ENCODE results near the gene SPATA9.

The SPATA9 gene, protein sequence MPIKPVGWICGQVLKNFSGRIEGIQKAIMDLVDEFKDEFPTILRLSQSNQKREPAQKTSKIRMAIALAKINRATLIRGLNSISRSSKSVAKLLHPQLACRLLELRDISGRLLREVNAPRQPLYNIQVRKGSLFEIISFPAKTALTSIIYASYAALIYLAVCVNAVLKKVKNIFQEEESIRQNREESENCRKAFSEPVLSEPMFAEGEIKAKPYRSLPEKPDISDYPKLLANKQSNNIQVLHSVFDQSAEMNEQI

DNA sequence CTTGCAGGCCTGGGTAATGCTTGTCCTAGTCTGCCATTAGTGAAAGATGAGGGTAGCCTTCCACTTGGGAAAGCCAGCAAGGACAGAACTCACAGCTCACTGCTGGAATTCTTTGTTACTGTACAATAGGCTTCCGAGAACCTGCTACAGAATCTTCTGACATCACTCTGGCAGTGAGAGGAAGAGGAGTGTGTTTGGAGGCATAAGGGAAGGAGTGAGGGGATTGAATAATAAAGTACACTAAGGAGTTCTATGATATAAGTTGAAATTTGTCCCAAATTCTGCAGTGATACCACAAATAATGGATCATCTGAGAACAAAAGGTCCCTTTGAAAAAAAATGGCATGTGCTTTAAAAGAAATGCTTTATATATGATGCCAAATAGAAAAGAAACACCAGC, at the start of gene SPATA9:
Gene SPATA9, minus strand, starts transcription at position 101 of the 400 bp plus-strand sequence. CDS start 137 bp downstream, outside the sequence.
- FAIRE-seq (no peak), DNase-seq (ENCODE audit: low spot score) (no peak)

DNA sequence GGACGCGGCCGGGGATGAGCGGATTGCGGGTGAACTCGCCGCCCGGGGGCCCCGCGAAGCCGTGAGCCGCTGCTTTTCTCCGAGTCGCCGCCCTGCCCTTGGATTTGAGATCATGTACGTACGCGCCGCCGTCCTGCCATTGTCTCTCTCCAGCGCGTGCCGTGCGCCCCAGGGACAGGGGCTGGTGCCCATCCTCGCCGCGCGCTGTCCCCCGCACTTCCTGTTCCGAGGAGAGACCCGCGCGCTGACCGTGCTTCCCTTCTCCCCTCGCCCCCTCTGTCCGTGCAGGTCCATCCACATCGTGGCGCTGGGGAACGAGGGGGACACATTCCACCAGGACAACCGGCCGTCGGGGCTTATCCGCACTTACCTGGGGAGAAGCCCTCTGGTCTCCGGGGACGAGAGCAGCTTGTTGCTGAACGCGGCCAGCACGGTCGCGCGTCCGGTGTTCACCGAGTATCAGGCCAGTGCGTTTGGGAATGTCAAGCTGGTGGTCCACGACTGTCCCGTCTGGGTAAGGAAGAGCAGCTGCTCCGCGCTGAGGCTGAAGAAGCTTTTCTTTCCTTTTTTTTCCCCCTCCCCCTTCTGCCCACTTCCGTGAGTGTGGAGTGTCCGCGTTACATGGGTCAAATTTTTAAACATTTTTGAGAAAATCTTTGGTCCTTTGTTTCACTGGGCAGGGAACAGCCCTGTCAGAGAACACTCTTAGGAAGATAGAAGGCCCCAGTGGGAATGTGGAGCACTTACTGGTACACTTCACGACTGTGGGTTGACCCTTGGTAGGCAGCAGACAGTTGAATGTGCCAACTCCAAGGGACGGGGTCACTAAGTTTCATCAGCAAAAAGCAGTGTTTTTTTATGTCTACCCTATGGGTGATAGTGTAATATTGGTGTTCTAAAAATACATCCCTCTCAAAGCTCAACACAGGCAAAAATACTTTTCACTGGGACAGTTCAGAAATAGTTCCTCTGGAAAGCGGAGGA, 49.1 kb upstream of the SPATA9 start:
- no peak for FAIRE-seq
- DNase-seq (ENCODE audit: low spot score), result peak; percentile 30

DNA sequence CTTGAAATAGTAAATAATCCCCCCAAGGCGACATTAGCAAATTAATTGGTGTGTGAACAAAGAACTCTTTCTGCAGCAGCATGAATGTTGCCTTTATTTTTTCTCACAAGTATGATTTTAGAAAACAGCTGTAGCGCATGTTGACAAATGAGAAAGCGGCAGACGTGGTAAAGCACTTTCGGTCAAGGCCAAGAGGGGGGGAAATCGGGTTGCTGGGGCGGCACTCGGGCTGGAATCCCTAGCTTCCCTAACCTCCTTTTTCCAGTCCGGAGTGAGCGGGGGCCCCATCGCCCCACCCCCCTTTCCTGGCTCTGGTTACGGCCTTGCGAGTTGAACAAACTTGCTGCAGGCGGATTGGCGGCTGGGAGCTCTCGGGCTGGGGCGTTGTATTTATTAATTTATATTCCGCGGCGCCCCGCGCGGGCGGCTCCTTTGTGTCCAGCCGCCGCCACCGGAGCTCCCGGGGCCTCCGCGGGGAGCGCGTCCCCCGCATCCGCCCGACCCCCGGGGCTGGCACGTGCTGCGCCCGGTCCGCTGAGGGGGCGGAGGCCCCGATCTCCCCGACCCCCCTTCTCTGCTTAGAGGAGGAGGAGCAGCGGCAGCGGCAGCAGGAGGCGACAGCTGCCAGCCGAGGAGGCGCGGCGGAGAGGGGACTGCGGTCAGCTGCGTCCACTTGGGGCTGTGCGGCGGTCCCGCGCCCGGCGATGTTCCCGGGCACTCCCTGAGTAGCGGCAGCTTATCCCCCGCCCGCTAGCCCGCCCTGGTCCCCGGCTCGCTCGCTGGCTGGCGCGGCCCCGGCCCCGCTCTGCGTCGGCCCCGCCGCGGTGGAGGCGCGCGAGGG, 48.2 kb upstream of the SPATA9 start, which contains the start of gene RHOBTB3:
Gene RHOBTB3, plus strand, starts transcription at position 607 of the 841 bp plus-strand sequence. CDS start 347 bp downstream, outside the sequence.
- FAIRE-seq (no peak), DNase-seq (ENCODE audit: low spot score) (peak; percentile 81)

DNA sequence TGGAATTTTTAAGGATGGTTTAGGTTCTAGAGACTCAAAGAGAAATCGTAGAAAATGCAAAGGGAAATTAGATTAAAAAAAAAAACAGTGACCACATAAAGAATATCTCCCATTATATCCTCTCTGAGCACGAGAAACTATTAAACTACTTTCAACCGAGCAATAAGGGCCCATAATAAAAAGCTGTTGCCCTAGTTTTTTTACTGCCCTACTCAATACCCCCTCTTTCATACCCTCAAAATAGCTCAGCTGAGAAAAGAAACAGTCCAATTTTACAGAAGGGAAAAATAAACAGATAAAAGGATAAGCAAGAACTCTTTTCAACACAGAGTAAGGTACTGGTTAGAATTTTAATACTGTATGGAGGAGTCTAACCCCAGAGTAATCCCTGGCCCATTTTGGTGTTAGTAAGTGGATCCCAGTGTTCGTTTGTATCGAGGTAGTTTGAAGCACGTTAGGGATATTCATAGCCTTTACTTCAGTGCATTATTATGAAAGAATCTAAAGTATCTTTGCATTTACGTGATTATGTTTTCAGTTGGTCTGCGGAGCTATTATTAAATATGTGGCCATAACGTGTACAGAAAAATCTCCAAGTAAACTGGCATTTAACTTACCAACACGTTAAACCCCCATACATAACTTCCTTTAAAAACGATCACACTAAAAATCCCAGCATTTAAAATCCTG, 47.4 kb upstream of the SPATA9 start:
- no peak for FAIRE-seq
- no peak for DNase-seq (ENCODE audit: low spot score)

DNA sequence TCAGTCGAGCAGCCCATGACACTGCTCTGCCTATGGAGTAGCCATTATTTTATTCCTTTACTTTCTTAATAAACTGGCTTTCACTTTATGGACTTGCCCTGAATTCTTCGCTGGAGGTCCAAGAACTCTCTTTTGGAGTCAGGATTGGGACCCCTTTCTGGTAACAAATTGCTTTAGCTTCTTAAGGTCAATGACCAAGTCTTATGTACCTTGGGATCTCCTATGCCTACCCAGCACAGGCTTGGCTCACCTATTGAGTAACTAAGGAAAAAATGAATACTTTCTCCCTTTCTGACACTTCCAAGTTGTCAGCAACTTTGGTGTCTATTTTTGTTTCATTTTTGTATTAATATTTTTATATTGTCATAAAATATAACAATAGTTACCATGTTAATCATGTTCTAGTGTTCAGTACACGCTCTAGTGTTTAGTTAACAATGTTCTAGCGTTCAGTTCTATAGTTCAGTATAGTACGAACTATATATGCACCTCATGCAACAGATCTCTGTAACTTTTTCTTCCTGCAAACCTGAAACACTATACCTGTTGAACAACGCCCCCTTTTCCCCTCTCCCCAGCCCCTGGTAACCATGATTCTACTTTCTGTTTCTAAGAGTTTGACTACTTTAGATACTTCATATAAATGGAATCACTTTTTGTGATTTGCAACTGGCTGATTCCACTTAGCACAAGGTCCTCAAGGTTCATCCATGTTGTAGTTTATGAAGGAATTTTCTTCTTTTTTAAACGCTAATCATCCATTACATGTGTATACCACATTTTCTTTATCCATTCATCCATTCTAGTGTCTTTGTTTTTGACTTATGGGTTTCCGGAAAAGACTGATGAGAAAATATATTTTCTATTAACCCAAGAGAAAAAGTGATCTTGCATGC, 46.6 kb upstream of the SPATA9 start:
- DNase-seq (ENCODE audit: low spot score), result no peak
- FAIRE-seq, result no peak

DNA sequence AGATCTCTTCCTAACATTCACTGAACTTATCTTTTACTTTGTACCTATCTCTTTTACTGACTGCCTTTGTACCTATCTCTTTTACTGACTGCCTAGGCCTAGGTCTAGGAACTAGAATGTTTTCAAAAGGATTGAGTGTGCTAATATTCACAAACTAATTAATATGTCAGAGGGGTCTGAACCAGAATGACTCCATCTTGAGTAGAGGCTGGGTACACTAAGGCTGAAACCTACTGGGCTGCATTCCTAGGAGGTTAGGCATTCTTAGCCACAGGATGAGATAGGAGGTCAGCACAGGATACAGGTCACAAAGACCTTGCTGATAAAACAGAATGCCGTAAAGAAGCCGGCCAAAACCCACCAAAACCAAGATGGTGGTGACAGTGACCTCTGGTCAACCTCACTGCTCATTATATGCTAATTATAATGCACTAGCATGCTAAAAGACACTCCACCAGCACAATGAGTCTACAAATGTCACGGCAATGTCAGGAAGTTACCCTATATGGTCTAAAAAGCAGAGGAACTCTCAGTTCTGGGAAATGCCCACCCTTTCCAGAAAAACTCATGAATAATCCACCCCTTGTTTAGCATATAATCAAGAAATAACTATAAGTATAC, 45.8 kb upstream of the SPATA9 start:
- no peak for FAIRE-seq

DNA sequence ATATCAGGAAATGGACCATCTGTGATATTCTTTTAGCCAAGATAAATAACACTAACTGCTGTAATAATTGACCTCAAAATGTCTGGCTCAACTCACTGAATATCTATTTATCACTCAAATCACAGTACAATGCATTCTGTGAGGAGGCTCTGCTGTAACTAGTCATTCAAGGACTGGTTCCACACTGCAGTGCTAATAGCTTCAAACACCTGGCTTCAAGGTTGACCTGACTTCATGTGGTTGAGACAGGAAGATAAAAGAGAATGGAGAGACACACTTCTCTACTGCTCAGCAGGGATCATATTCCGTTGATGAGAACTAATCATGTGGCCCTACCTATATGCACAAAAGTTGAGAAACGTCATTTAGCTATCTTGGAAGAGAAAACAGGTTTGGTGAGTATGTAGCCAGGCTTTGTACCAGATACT, 45.0 kb upstream of the SPATA9 start:
- FAIRE-seq (no peak), DNase-seq (ENCODE audit: low spot score) (no peak)

More for the DNA sequence above, 45.8 kb upstream of the SPATA9 start:
- DNase-seq (ENCODE audit: low spot score), result no peak

DNA sequence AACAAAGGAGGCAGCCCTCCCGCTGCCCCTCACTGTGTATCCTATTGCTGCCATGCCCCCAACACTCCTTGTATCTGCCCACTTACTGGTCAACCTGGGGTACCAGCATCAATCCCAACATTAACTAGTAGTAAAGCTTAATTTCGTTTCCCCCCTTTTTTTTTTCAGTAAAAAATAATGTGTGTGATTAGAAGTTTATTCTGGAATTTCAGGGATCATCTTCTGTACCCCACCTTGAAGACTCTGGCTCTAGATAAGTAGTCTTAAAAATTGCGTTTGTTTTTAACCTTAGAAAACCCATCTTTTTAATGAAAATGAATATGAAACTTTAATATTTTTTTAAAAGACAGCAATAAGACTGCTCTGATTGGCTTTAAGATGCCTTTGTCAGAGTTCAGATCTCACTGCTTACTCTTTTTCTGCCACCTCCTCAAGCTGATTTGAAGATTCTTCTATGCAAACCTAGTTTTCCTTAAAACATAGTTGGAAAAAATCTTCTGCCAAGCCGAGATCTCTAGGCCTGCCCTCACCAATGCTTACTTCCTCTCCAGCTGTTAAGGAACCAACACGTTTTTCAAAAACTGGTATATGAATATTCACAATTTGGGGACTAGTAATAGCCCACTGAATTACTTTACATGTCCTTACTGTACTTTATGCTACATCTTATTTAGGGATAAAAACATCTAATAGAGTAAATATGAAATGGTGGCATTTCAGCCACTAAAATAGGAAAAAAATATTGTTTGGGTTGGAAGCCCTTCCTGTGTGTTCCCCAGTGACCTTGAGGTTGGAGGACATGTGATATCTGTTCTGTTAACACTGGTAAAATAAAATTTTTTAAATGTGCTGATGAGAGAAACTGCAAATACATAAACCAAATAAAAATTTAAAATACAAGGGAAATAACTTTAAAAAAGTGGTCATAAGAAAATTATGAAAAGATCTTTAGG, 44.3 kb upstream of the SPATA9 start:
- DNase-seq (ENCODE audit: low spot score) (no peak), FAIRE-seq (no peak)

DNA sequence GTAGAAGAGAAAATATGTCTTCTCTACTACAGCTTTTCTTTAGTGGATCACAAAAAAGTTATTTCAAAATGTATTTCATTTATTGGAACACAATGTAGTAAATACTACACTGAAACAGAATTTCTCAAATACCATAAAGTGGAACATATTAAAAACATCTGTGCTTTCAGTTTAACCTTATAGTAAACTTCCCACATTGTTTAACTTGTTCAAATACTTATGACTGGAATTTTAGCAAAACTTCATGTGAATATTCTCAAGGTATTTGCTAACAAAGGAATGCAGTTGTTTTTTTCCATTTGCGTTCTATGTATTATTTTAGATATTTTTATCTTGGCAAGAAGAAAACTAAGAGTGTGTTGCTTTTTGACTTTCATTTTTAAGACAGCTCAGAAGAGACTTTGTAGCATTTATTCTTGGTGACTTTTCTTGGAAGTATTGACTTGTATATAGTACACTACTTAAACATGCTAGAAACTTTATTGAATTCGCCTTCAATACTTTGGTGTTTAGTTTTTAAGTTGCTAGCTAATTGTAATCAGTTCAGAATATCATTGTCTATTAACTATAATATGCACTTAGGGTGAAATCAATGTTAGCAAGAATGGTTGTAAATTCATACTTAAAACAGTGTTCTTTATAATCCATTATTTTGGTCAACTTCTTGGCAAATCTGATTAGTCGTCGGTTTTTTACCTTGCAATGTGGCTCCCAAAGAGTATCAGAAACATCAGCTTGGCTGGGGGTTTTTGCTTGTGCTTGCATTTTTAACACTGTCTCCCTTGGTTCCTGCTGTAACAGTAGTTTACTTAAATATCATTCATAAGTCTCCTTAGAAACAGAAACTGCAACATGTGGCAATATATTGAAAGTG, 43.4 kb upstream of the SPATA9 start:
- no peak for DNase-seq (ENCODE audit: low spot score)
- FAIRE-seq, result no peak

DNA sequence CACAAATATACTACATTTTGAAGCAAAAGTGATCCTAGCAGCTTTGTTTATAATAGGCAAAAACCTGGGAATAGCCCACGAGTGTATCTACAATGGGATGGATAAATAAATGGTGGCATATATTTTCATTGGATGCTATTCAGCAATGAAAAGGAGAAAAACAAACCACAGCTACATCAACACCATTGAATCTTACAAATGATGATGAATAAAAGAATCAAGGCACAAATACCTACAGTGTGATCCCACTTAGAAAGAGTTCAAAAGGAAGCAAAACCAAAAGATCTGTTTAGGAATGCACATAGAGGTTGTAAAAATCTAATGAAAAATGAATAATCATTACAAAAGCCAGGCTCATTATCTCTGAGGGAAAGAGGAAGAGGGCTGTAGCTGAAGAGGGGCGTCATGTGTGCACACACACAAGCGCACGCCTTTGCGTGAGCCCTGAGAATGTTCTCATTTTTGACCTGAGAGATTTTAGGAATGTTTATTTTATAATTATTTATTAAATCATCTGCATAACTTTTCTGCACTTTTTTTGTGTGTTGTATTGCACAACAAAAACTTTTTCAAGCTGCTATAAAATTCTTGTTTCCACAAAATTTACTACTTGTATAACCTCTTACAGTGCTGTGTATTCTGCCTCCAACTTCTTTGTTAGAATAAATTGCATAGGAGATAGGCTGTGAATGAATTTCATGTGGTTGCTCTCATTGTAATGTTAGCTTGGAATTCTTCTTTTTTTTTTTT, 42.5 kb upstream of the SPATA9 start:
- FAIRE-seq (no peak), DNase-seq (ENCODE audit: low spot score) (no peak)

DNA sequence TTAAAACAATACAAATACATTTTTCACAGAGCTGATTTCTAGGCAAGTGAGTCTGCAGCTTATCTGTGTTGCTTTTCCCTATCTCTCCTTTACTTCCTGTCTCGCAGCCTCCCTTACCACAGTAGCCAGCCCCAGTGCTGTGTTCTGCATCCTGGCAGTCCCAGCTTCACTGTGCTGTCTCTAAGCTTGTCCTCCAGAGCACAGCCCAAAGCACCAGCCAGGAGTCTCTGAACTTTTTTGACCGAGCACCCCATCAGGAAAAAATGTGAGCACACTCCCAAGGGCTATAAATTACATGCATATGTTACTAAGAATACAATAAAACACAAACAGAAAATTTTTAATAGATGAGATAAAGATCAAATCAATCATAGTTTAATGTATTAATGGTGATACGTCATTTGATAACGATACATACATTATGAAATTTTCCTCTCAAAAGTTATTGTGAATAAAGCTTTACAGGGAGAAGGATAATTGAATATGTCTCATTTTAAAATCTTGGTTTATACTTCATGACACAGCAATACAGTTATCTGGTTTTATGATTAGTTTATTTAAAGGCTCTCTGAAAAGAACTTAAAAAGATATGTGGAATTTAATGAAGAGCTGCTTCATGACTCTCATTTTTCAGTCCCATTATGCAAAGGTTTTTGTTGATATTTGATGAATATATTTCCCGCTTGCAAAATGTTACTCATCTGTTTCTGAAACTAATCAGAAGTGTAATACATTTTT, 41.0 kb upstream of the SPATA9 start:
- DNase-seq (ENCODE audit: low spot score), result no peak
- no peak for FAIRE-seq

DNA sequence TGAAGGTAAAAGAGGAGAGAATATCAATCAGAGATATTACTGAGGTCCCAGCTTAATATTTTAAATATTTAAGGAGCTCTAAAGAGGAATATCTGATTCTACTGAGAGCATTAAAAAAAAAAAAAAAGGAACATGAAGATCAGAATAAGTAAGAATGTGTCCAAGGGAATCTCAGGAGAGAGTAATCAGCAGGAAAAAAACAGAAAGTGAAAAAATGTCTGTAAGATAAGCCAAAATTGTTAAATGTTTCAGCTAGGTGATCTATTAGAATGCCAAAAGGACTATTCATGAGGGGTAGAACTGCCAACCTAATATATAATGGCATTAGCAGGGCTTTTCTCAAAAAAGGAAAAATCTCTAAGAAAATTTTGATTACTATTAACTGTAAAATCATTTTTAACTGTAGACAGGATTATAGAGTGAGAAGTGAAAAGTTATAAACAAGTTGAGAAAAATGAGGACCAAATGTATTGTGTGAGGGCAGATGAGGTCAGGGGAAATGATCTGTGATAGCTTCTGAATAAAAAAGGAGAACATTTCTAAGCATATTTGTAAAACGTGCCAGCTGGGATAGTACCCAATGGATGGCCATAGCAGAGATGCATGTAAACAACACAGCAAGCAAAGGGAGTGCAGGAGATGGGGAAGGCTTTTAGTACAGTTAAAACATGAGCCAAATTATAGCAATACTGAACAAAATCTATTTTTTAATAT, 38.9 kb upstream of the SPATA9 start:
- FAIRE-seq (no peak), DNase-seq (ENCODE audit: low spot score) (no peak)

DNA sequence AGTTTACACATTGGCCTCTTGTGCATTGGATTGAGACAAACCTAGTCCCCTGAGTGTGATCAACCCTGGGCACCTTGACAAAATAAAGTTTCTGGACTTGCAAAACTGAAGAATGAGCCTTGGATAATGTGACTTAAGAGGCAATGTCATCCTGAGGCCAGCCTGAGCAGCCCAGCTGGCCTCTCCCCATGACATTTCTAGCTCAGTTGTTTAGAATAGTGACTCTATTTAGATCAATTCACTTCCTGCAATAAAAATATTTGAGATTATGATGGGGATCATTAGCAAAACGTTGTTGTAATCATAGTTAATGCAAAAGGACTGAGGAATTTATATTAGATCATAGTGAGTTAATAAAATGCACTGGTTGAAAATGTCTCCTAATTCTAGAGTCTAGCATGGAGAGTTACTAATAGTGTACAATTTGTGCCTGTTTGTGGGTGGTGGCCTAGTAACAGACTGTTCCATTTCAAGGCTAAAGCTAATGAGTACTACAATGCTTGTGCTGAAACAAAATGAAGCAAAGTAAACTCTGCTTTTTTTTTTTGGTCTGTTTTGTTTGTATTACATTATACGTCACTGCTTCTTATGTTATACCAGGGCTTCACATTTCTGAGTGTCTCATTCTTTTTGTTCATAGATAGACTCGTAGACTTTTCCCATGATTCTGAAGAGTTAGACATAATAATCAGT, 37.4 kb upstream of the SPATA9 start:
- no peak for FAIRE-seq
- DNase-seq (ENCODE audit: low spot score), result no peak

DNA sequence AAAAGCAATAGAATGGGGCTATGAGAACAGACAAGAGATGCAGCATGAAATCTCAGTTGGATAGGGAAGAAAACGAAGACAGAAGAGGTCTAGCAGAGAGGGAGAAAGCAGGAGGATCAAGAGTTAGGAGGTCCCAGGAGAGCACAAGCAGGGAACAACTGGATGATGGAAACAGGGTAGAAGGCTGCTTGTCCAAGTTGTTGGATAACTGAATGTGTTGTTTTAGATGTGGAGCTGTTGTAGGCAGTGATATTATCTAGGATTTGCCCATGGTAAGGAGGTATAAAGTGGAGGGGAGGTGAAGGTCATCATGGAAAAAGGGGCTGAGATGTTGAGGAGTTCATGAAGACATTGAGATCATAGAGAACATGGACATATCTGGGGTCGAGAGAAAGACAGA, 35.9 kb upstream of the SPATA9 start:
- no peak for FAIRE-seq
- DNase-seq (ENCODE audit: low spot score), result no peak

DNA sequence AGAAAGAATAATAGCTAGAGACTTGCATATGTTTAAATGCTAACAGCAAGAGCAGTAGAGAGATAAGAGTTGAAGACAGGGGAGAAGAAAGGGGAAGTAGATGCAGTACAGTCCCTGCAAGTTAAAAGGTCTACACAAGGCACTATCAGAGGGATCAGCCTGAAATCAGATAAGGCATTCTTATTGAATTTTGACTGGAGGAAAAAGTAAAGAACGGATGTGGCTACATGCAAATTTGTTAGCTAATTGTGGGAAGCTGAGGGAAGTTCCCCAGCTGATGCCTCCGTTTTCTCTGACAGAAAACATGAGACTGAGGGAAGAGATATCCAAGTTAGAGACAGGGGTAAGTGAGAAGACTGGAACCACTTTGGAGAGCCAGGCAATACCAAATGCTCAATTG, 35.4 kb upstream of the SPATA9 start:
- DNase-seq (ENCODE audit: low spot score) (no peak), FAIRE-seq (no peak)
